ENCODE data around the gene RBPMS2.

GRCh38 chr15:64739156-64739555, 36.2 kb downstream of the RBPMS2 start:
- no peak for TF ChIP-seq POLR2A (IDR thresholded peaks at IDR 0.05; ENCODE audit: low read length)
- TF ChIP-seq GATA1 (IDR thresholded peaks at IDR 0.05; ENCODE audit: low read depth, low read length), result no peak

Data from erythroblast (primary cell).